GM12891 (cell line): ENCODE results near the gene RAB5IF.

Experiments used
- POLR2A ChIP-seq: IDR thresholded peaks from 2 replicates; pipeline ENCODE4 v1.6.1; 2011; ENCODE audit warnings: low read depth, low read length, control low read depth
- POLR2AphosphoS5 ChIP-seq: IDR thresholded peaks from 2 replicates; pipeline ENCODE4 v1.6.1; 2011; ENCODE audit warnings: low read depth, low read length, control low read depth
- SPI1 ChIP-seq: IDR thresholded peaks from 2 replicates; pipeline ENCODE4 v1.6.1; 2011; ENCODE audit warnings: low read depth, low read length, control low read depth
- TAF1 ChIP-seq: IDR thresholded peaks from 2 replicates; pipeline ENCODE4 v1.6.1; 2011; ENCODE audit warnings: low read depth, low read length, control low read depth

GRCh38 chr20:36645998-36646397 is 40.4 kb downstream of the RAB5IF start, which contains the start of gene SLA2:
- no peak; the same call in 1 of the 2 replicates for TF ChIP-seq POLR2A
- no peak for TF ChIP-seq TAF1
- TF ChIP-seq POLR2AphosphoS5, result no peak
- TF ChIP-seq SPI1, result peak; percentile 73
